ENCODE results near the gene WDFY4. TPM values are rescaled to one million over a fixed set of nuclear protein-coding genes. Genes with fewer than 3 reads are reported as not detected.

WDFY4 gene
- total RNA-seq, 1 donor from 2014 or later, result 0.25 TPM

DNA sequence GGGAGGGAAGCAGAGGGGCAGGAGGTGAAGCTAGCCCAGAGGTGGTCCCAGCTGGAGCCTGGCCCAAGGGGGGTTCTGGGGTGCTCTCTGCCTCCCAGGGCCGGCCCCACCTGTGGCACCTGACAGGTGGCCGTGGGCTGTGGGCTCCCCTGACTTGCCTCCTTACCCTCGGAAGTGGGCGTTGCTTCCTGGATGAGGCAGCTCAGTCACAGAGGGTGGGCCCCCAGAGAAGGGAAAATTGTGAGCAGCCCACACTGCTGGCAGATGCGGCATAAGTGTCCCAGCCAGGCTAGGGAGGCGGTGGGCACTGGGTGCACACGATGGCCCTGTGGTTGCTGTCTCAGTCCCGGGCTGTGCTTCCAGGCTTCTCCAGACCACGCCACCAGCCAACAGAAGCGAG is 136.0 kb downstream of the WDFY4 start:
- Histone ChIP-seq H2AFZ (ENCODE audit: low read depth, low read length) (no peak overlapping the region), H4K20me1 (ENCODE audit: insufficient read depth, low read length) (no peaks in the 10 kb centered on the region), H3K9ac (ENCODE audit: low read length) (no peak overlapping the region), H3K27ac (ENCODE audit: low read depth, low read length) (no peak overlapping the region), H3K36me3 (ENCODE audit: insufficient read depth, low read length) (no peaks in the 10 kb centered on the region), H3K79me2 (ENCODE audit: insufficient read depth, low read length) (no peaks in the 10 kb centered on the region), H3K9me3 (ENCODE audit: insufficient read depth, low read depth, low read length) (no peaks in the 10 kb centered on the region), H3K4me2 (ENCODE audit: low read length) (no peak overlapping the region), H3K4me1 (ENCODE audit: insufficient read depth, low read length) (no peaks in the 10 kb centered on the region), H3K27me3 (ENCODE audit: insufficient read depth, low read length) (peaks cover 2% of the 10 kb centered on the region), H3K4me3 (ENCODE audit: insufficient read depth, low read depth, low read length) (no peak overlapping the region)
- TF ChIP-seq CTCF (IDR thresholded peaks at IDR 0.05; ENCODE audit: insufficient read depth, low read depth, low read length), result no peak
- TF ChIP-seq EZH2 (IDR thresholded peaks at IDR 0.05; ENCODE audit: insufficient read depth, low read length), result no peak
- H3K4me1 Mint-ChIP-seq (ENCODE audit: low read depth, unreplicated experiment), result no peaks in the 10 kb centered on the region
- no peaks in the 10 kb centered on the region for H3K36me3 Mint-ChIP-seq (ENCODE audit: low read depth, unreplicated experiment)
- no peak overlapping the region for H3K4me3 Mint-ChIP-seq (ENCODE audit: unreplicated experiment)
- DNase-seq (ENCODE audit: low read depth) (no peak), FAIRE-seq (no peak)
- H3K9me3 Mint-ChIP-seq (ENCODE audit: unreplicated experiment), result peaks cover 5% of the 10 kb centered on the region
- peaks cover 19% of the 10 kb centered on the region for H3K27me3 Mint-ChIP-seq (ENCODE audit: low read depth, unreplicated experiment)
- H3K27ac Mint-ChIP-seq (ENCODE audit: unreplicated experiment), result no peak overlapping the region

DNA sequence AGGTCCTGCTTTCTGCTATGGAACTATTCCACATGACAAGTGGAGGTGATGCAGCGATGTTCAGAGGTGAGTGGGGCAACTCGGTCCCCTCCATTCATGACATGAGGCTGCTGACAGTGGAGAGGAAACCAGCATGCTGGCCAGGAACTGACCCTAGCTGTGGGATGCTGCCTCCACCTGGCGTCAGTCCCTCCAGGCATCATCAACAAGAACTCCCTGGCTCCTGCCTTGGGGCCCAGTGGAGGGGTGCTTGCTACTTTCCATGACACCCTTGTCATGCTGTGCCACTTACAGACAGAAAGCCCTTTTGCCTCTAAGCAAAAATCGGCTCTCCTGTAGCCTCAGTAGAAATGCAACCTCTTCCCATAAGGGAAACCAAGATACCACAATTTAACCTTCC is 136.4 kb downstream of the WDFY4 start:
- Mint-ChIP-seq H3K36me3 (ENCODE audit: low read depth, unreplicated experiment) (no peaks in the 10 kb centered on the region), H3K4me3 (ENCODE audit: unreplicated experiment) (no peak overlapping the region), H3K27me3 (ENCODE audit: low read depth, unreplicated experiment) (peaks cover 19% of the 10 kb centered on the region), H3K27ac (ENCODE audit: unreplicated experiment) (no peak overlapping the region), H3K4me1 (ENCODE audit: low read depth, unreplicated experiment) (no peaks in the 10 kb centered on the region), H3K9me3 (ENCODE audit: unreplicated experiment) (peaks cover 5% of the 10 kb centered on the region)
- H3K79me2 ChIP-seq (ENCODE audit: insufficient read depth, low read length), result no peaks in the 10 kb centered on the region
- no peak overlapping the region for H3K9ac ChIP-seq (ENCODE audit: low read length)
- DNase-seq (ENCODE audit: low read depth) (no peak), FAIRE-seq (no peak)
- no peaks in the 10 kb centered on the region for H4K20me1 ChIP-seq (ENCODE audit: insufficient read depth, low read length)
- H3K4me3 ChIP-seq (ENCODE audit: insufficient read depth, low read depth, low read length), result no peak overlapping the region
- H3K4me2 ChIP-seq (ENCODE audit: low read length), result no peak overlapping the region
- H3K9me3 ChIP-seq (ENCODE audit: insufficient read depth, low read depth, low read length), result no peaks in the 10 kb centered on the region
- TF ChIP-seq CTCF (IDR thresholded peaks at IDR 0.05; ENCODE audit: insufficient read depth, low read depth, low read length) (no peak), EZH2 (IDR thresholded peaks at IDR 0.05; ENCODE audit: insufficient read depth, low read length) (no peak)
- H3K4me1 ChIP-seq (ENCODE audit: insufficient read depth, low read length), result no peaks in the 10 kb centered on the region
- H2AFZ ChIP-seq (ENCODE audit: low read depth, low read length), result no peak overlapping the region
- H3K27me3 ChIP-seq (ENCODE audit: insufficient read depth, low read length), result peaks cover 2% of the 10 kb centered on the region
- no peaks in the 10 kb centered on the region for H3K36me3 ChIP-seq (ENCODE audit: insufficient read depth, low read length)
- no peak overlapping the region for H3K27ac ChIP-seq (ENCODE audit: low read depth, low read length)

DNA sequence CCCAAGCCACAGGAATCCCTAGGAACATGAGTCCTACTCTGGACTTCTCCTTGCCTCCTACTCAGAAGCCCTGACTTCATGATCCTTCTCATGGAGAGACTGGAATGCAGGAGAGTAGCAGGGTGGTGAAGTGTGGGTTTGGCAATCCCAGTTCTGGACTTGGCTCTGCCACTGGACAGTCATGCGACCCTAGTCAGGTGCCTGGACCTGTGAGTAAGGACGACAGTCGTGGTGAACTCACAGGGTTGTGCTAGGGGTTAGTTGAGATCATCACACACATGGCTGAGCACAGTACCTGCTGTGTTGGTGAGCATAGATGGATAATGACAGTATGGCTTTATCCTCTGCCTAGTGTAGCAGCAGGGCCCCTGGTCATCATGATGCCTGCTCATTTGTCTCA is 137.0 kb downstream of the WDFY4 start:
- H3K4me1 ChIP-seq (ENCODE audit: insufficient read depth, low read length), result no peaks in the 10 kb centered on the region
- no peak overlapping the region for H3K4me2 ChIP-seq (ENCODE audit: low read length)
- Mint-ChIP-seq H3K27ac (ENCODE audit: unreplicated experiment) (no peak overlapping the region), H3K9me3 (ENCODE audit: unreplicated experiment) (peaks cover 5% of the 10 kb centered on the region), H3K27me3 (ENCODE audit: low read depth, unreplicated experiment) (peaks cover 19% of the 10 kb centered on the region), H3K4me1 (ENCODE audit: low read depth, unreplicated experiment) (no peaks in the 10 kb centered on the region), H3K36me3 (ENCODE audit: low read depth, unreplicated experiment) (no peaks in the 10 kb centered on the region), H3K4me3 (ENCODE audit: unreplicated experiment) (no peak overlapping the region)
- H3K27ac ChIP-seq (ENCODE audit: low read depth, low read length), result no peak overlapping the region
- no peaks in the 10 kb centered on the region for H4K20me1 ChIP-seq (ENCODE audit: insufficient read depth, low read length)
- FAIRE-seq, result no peak
- no peaks in the 10 kb centered on the region for H3K9me3 ChIP-seq (ENCODE audit: insufficient read depth, low read depth, low read length)
- no peak overlapping the region for H3K4me3 ChIP-seq (ENCODE audit: insufficient read depth, low read depth, low read length)
- H3K36me3 ChIP-seq (ENCODE audit: insufficient read depth, low read length), result no peaks in the 10 kb centered on the region
- H3K27me3 ChIP-seq (ENCODE audit: insufficient read depth, low read length), result peaks cover 2% of the 10 kb centered on the region
- H3K9ac ChIP-seq (ENCODE audit: low read length), result no peak overlapping the region
- no peaks in the 10 kb centered on the region for H3K79me2 ChIP-seq (ENCODE audit: insufficient read depth, low read length)
- no peak for DNase-seq (ENCODE audit: low read depth)
- H2AFZ ChIP-seq (ENCODE audit: low read depth, low read length), result no peak overlapping the region
- TF ChIP-seq EZH2 (IDR thresholded peaks at IDR 0.05; ENCODE audit: insufficient read depth, low read length), result no peak
- TF ChIP-seq CTCF (IDR thresholded peaks at IDR 0.05; ENCODE audit: insufficient read depth, low read depth, low read length), result no peak

Measured in astrocyte (in vitro differentiated cells and primary cell).